NOMO-1 treated with DMSO at 0.1 percent for 48 hours (cell line): Measurements from ENCODE around the gene TYW1.
"Not testable (repeated sequence)": the region's sequence is repeated elsewhere in the genome, so short reads cannot be mapped to it uniquely, and the experiment has no call there.

ENCODE experiments used
- DNase-seq: peaks from one replicate; lab custom pipeline; 2025; ENCODE audit not compliant: unreplicated experiment; lab: John Stamatoyannopoulos, UW

TYW1 gene

GRCh38 chr7:67045496-67045995, 48.9 kb downstream of the TYW1 start:
- no peak for DNase-seq

- DNase-seq = not testable (repeated sequence)
Observed at GRCh38 chr7:67046819-67047218, 50.2 kb downstream of the TYW1 start.

- not testable (repeated sequence) for DNase-seq
Observed at GRCh38 chr7:67049908-67050307, 53.3 kb downstream of the TYW1 start.

- not testable (repeated sequence) for DNase-seq
Observed at GRCh38 chr7:67052161-67052560, 55.5 kb downstream of the TYW1 start.

GRCh38 chr7:67056683-67057082, 60.0 kb downstream of the TYW1 start:
- no peak for DNase-seq

GRCh38 chr7:67061321-67061720, 64.7 kb downstream of the TYW1 start:
- DNase-seq = not testable (repeated sequence)

GRCh38 chr7:67062802-67063201, 66.2 kb downstream of the TYW1 start:
- DNase-seq = not testable (repeated sequence)

GRCh38 chr7:67066950-67067622, 70.5 kb downstream of the TYW1 start:
- DNase-seq = not testable (repeated sequence)

- DNase-seq = not testable (repeated sequence)
Observed at GRCh38 chr7:67076120-67076519, 79.5 kb downstream of the TYW1 start.

GRCh38 chr7:67082880-67083279, 86.2 kb downstream of the TYW1 start:
- DNase-seq = not testable (repeated sequence)

GRCh38 chr7:67089261-67089660, 92.6 kb downstream of the TYW1 start:
- DNase-seq = not testable (repeated sequence)

- DNase-seq = not testable (repeated sequence)
Observed at GRCh38 chr7:67091053-67091452, 94.4 kb downstream of the TYW1 start.

GRCh38 chr7:67098031-67098430, 101.4 kb downstream of the TYW1 start:
- DNase-seq = not testable (repeated sequence)

GRCh38 chr7:67099406-67099805, 102.8 kb downstream of the TYW1 start:
- DNase-seq = not testable (repeated sequence)

- not testable (repeated sequence) for DNase-seq
Observed at GRCh38 chr7:67100038-67100437, 103.4 kb downstream of the TYW1 start.

- no peak for DNase-seq
Observed at GRCh38 chr7:67100956-67101361, 104.3 kb downstream of the TYW1 start.

GRCh38 chr7:67104937-67105336, 108.3 kb downstream of the TYW1 start:
- not testable (repeated sequence) for DNase-seq

GRCh38 chr7:67105377-67105776, 108.7 kb downstream of the TYW1 start:
- DNase-seq = no peak

- peak; percentile 50 for DNase-seq
Observed at GRCh38 chr7:67106255-67106654, 109.6 kb downstream of the TYW1 start.

- DNase-seq = not testable (repeated sequence)
Observed at GRCh38 chr7:67111342-67111741, 114.7 kb downstream of the TYW1 start.

- not testable (repeated sequence) for DNase-seq
Observed at GRCh38 chr7:67114483-67115246, 118.0 kb downstream of the TYW1 start.

- not testable (repeated sequence) for DNase-seq
Observed at GRCh38 chr7:67120491-67120890, 123.9 kb downstream of the TYW1 start.
